ENCODE results near the gene FOXL2. TPM values are rescaled to one million over a fixed set of nuclear protein-coding genes. Genes with fewer than 3 reads are reported as not detected.
A peak's percentile ranks its signal among the peaks of the same experiment; 100 is the strongest.

FOXL2 gene
- total RNA-seq, 1 experiment from 2014 or later = not detected

- H3K9me2 ChIP-seq (ENCODE audit: insufficient read depth) = no peaks in the 10 kb centered on the region
- H3K27me3 ChIP-seq (ENCODE audit: insufficient read depth, low read depth) = no peaks in the 10 kb centered on the region
- intact Hi-C loops (cut with micrococcal nuclease; ENCODE audit: unreplicated experiment) = no loop called here
- ChIA-PET CTCF (interaction anchor here (0.6 to 3.1 kb wide), 2 partner anchors 11 to 274 kb away, joined by 7 to 9 read pairs; no protein-coding TSS in a partner anchor), POLR2A (ENCODE audit: unreplicated experiment) (interaction anchor here (0.5 to 0.6 kb wide), 2 partner anchors 206 to 239 kb away, joined by 3 read pairs; no protein-coding TSS in a partner anchor)
- H2AFZ ChIP-seq = no peak overlapping the region
- 0 out of 2 replicates have a peak, but pooled peaks cover 6% of the 10 kb centered on the region for H3K4me1 ChIP-seq (replicated peaks; ENCODE audit: insufficient read depth)
- no TSS peak for BruUV-seq (replicated peaks)
- no peaks in the 10 kb centered on the region for H3K79me2 ChIP-seq (ENCODE audit: low read depth)
- H3K9me3 ChIP-seq (ENCODE audit: insufficient read depth, low read depth) = no peaks in the 10 kb centered on the region
- TF ChIP-seq CTCF (conservative IDR thresholded peaks at IDR 0.05) = no peak
- no peak for TF ChIP-seq EZH2 (IDR thresholded peaks at IDR 0.05; ENCODE audit: low read depth)
- no peak overlapping the region for H3K4me2 ChIP-seq
- no peaks in the 10 kb centered on the region for H3F3A ChIP-seq (ENCODE audit: insufficient read depth, low read depth)
- no peak overlapping the region for H3K27ac ChIP-seq
- no peaks in the 10 kb centered on the region for H4K20me1 ChIP-seq (ENCODE audit: insufficient read depth)
- no peak for DNase-seq
- H3K4me3 ChIP-seq = no peak overlapping the region
- H3K36me3 ChIP-seq (ENCODE audit: low read depth) = no peaks in the 10 kb centered on the region
Measured at GRCh38 chr3:138933068-138933668, 13.8 kb downstream of the FOXL2 start.

GRCh38 chr3:138928727-138929372 lies 18.1 kb downstream of the FOXL2 start:
- POLR2A ChIA-PET (ENCODE audit: unreplicated experiment) = no interaction called here
- intact Hi-C loops (cut with micrococcal nuclease; ENCODE audit: unreplicated experiment) = no loop called here
- Histone ChIP-seq H4K20me1 (ENCODE audit: insufficient read depth) (no peaks in the 10 kb centered on the region), H3K36me3 (ENCODE audit: low read depth) (no peaks in the 10 kb centered on the region), H3K4me3 (no peak overlapping the region), H3K27me3 (ENCODE audit: insufficient read depth, low read depth) (no peaks in the 10 kb centered on the region), H3K27ac (no peak overlapping the region), H3K4me1 (replicated peaks; ENCODE audit: insufficient read depth) (no peaks in the 10 kb centered on the region), H3K9me3 (ENCODE audit: insufficient read depth, low read depth) (no peaks in the 10 kb centered on the region), H3F3A (ENCODE audit: insufficient read depth, low read depth) (no peaks in the 10 kb centered on the region), H2AFZ (no peak overlapping the region), H3K79me2 (ENCODE audit: low read depth) (no peaks in the 10 kb centered on the region), H3K4me2 (no peak overlapping the region), H3K9me2 (ENCODE audit: insufficient read depth) (no peaks in the 10 kb centered on the region)
- TF ChIP-seq CTCF (conservative IDR thresholded peaks at IDR 0.05) = no peak
- no peak for TF ChIP-seq EZH2 (IDR thresholded peaks at IDR 0.05; ENCODE audit: low read depth)
- CTCF ChIA-PET = interaction anchor here (0.6 kb wide), 1 partner anchor 71 kb away, joined by 13 read pairs; no protein-coding TSS in a partner anchor
- BruUV-seq (replicated peaks) = no TSS peak
- DNase-seq = no peak

- no peaks in the 10 kb centered on the region for H3K79me2 ChIP-seq (ENCODE audit: low read depth)
- H3K4me1 ChIP-seq (replicated peaks; ENCODE audit: insufficient read depth) = peaks cover 30% of the 10 kb centered on the region
- H3K9me3 ChIP-seq (ENCODE audit: insufficient read depth, low read depth) = no peaks in the 10 kb centered on the region
- DNase-seq = peak; percentile 67 to 85
- ChIA-PET CTCF (interaction anchor here (0.5 to 3.3 kb wide), 17 partner anchors 8 to 1963 kb away, joined by 3 to 22 read pairs (median 6); partner anchors contain the start of genes CEP70 and ESYT3), POLR2A (ENCODE audit: unreplicated experiment) (no interaction called here)
- no peak overlapping the region for H2AFZ ChIP-seq
- H3K4me3 ChIP-seq = no peak overlapping the region
- BruUV-seq (replicated peaks) = no TSS peak
- no peaks in the 10 kb centered on the region for H3K36me3 ChIP-seq (ENCODE audit: low read depth)
- TF ChIP-seq EZH2 (IDR thresholded peaks at IDR 0.05; ENCODE audit: low read depth) (no peak), CTCF (conservative IDR thresholded peaks at IDR 0.05) (peak; percentile 92)
- H3K9me2 ChIP-seq (ENCODE audit: insufficient read depth) = no peaks in the 10 kb centered on the region
- H3F3A ChIP-seq (ENCODE audit: insufficient read depth, low read depth) = peaks cover 22% of the 10 kb centered on the region
- H3K27me3 ChIP-seq (ENCODE audit: insufficient read depth, low read depth) = no peaks in the 10 kb centered on the region
- no peaks in the 10 kb centered on the region for H4K20me1 ChIP-seq (ENCODE audit: insufficient read depth)
- no peak overlapping the region for H3K27ac ChIP-seq
- H3K4me2 ChIP-seq = peak overlapping the region; percentile 23; the same call in 1 of the 2 replicates
- intact Hi-C loops (cut with micrococcal nuclease; ENCODE audit: unreplicated experiment) = loop anchor here (1.0 to 5.0 kb wide), 6 partner anchors 224 to 856 kb away; partner anchors contain the start of genes ARMC8 and MRPS22
Measured at GRCh38 chr3:138923531-138923994, 23.4 kb downstream of the FOXL2 start.

Measured in PC-9 (cell line).